HCT116 (cell line): ENCODE data around the gene COL5A2. TPM values are rescaled to one million over a fixed set of nuclear protein-coding genes. Genes with fewer than 3 reads are reported as not detected.
A peak's percentile ranks its signal among the peaks of the same experiment; 100 is the strongest.

Experiments used
- ATAC-seq: fragments of 200-7000 bp; cut with Tn5 transposase; 2 replicates; pipeline ENCODE4 v1.9.1; 2020; ENCODE audit warnings: mild to moderate bottlenecking, moderate library complexity
- BruUV-seq: library from RNA; stranded (reverse); fragments of 400-500 nt; replicated peaks from 2 replicates; lab custom pipeline; 2021; lab: Mats Ljungman, UMichigan
- CTCF ChIA-PET: fragments of 300-600 bp; sonication (Branson Sonifier 250); formaldehyde crosslinking; loops from one replicate; lab custom pipeline; 2021; ENCODE audit warnings: antibody characterized with exemption; lab: Charles Lee
- POLR2A ChIA-PET: fragments of 300-600, 350-600 bp; sonication (Branson Sonifier 250); formaldehyde crosslinking; loops from one replicate; lab custom pipeline; 2021; ENCODE audit warnings: antibody characterized with exemption; lab: Charles Lee
- RAD21 ChIA-PET, 2 experiments: fragments of 300-600 bp; sonication (Branson Sonifier 250); formaldehyde crosslinking; loops; one replicate each; lab custom pipeline; 2023; ENCODE audit warnings: low total read pairs in 2 of 2; ENCODE audit not compliant: uncharacterized antibody in 2 of 2, unreplicated experiment in 2 of 2, low non-redundant PET in 1 of 2; lab: Charles Lee
- DNase-seq: peaks from one replicate; pipeline ENCODE4 v3.0.0-alpha.2; 2010; ENCODE audit warnings: low read depth, low spot score
- H2AFZ ChIP-seq: fragments of 200-600 bp; shearing (Covaris generic), sonication (generic); 2 replicates; pipeline ENCODE4 v1.6.1; 2017; ENCODE audit warnings: low read depth, mixed run types, mixed read lengths, antibody characterized with exemption, low read length; ENCODE audit not compliant: poor library complexity, severe bottlenecking
- H3K27ac ChIP-seq: 2 replicates; pipeline ENCODE4 v1.5.1; 2012; ENCODE audit warnings: low read depth, low read length
- H3K27me3 ChIP-seq: fragments of 200-600 bp; sonication (generic); 2 replicates; pipeline ENCODE4 v1.6.1; 2016; ENCODE audit warnings: mixed run types, low read length, mixed read lengths; ENCODE audit not compliant: insufficient read depth
- H3K36me3 ChIP-seq, 2 experiments: fragments of 200-500 bp in 1 of 2; fragments of 200-600 bp in 1 of 2; sonication (Bioruptor generic) in 1 of 2; sonication (generic) in 1 of 2; 2 replicates each; pipeline versions ENCODE4 v1.5.1 to v1.6.1; 2014 to 2016; ENCODE audit warnings: low read length in 2 of 2, inconsistent platforms in 1 of 2, mixed read lengths in 1 of 2, mixed run types in 1 of 2; ENCODE audit not compliant: insufficient read depth in 2 of 2, control insufficient read depth in 1 of 2
- H3K4me1 ChIP-seq, 2 experiments: fragments of 200-600 bp in 1 of 2; sonication (generic) in 1 of 2; 2 replicates each; pipeline versions ENCODE4 v1.5.1 to v1.6.1; 2012 to 2017; ENCODE audit warnings: low read length in 2 of 2, inconsistent platforms in 1 of 2, mild to moderate bottlenecking in 1 of 2, mixed read lengths in 1 of 2, mixed run types in 1 of 2, moderate library complexity in 1 of 2; ENCODE audit not compliant: insufficient read depth in 2 of 2, control insufficient read depth in 1 of 2
- H3K4me2 ChIP-seq: fragments of 200-600 bp; sonication (generic); 2 replicates; pipeline ENCODE4 v1.6.1; 2017; ENCODE audit warnings: mixed run types, low read length, mixed read lengths
- H3K4me3 ChIP-seq, 2 experiments: fragments of 200-600 bp in 1 of 2; sonication (generic) in 1 of 2; replicated peaks in 1 of 2; 2 replicates each; pipeline ENCODE4 v1.5.1; 2011 to 2016; ENCODE audit warnings: low read length in 2 of 2, control low read depth in 1 of 2, low read depth in 1 of 2, mild to moderate bottlenecking in 1 of 2, mixed read lengths in 1 of 2, mixed run types in 1 of 2
- H3K79me2 ChIP-seq: fragments of 200-600 bp; sonication (generic); 2 replicates; pipeline ENCODE4 v1.6.1; 2017; ENCODE audit warnings: mild to moderate bottlenecking, mixed run types, low read length, moderate library complexity, mixed read lengths; ENCODE audit not compliant: insufficient read depth
- H3K9ac ChIP-seq: fragments of 200-600 bp; sonication (generic); 2 replicates; pipeline ENCODE4 v1.6.1; 2016; ENCODE audit warnings: low read length, mixed read lengths
- H3K9me2 ChIP-seq: fragments of 200-600 bp; sonication (generic), shearing (Covaris generic); 2 replicates; pipeline ENCODE4 v1.6.1; 2017; ENCODE audit warnings: mixed run types, mild to moderate bottlenecking, moderate library complexity; ENCODE audit not compliant: insufficient read depth
- H3K9me3 ChIP-seq, 2 experiments: fragments of 200-500 bp in 1 of 2; fragments of 200-600 bp in 1 of 2; sonication (Bioruptor generic) in 1 of 2; sonication (generic) in 1 of 2; 2 replicates each; pipeline ENCODE4 v1.6.1; 2014 to 2017; ENCODE audit warnings: low read length in 2 of 2, mixed read lengths in 2 of 2, inconsistent platforms in 1 of 2, low read depth in 1 of 2, mild to moderate bottlenecking in 1 of 2, mixed run types in 1 of 2, moderate library complexity in 1 of 2; ENCODE audit not compliant: control insufficient read depth in 1 of 2, insufficient read depth in 1 of 2
- H4K20me1 ChIP-seq: fragments of 200-600 bp; sonication (generic), shearing (Covaris generic); 2 replicates; pipeline ENCODE4 v1.6.1; 2017; ENCODE audit warnings: mixed run types, mild to moderate bottlenecking, moderate library complexity; ENCODE audit not compliant: insufficient read depth
- EZH2 ChIP-seq: fragments of 200-600 bp; sonication (generic); IDR thresholded peaks from 2 replicates; pipeline ENCODE4 v1.6.1; 2017; ENCODE audit warnings: antibody characterized with exemption, mixed run types
- FOSL1 ChIP-seq: IDR thresholded peaks from 2 replicates; pipeline ENCODE4 v1.6.1; 2012; ENCODE audit warnings: low read depth
- JUND ChIP-seq: IDR thresholded peaks from 2 replicates; pipeline ENCODE4 v1.6.1; 2012
- REST ChIP-seq: IDR thresholded peaks from 2 replicates; pipeline ENCODE4 v1.6.1; 2012; ENCODE audit warnings: low read depth
- SIN3A ChIP-seq: IDR thresholded peaks from 2 replicates; pipeline ENCODE4 v1.6.1; 2012; ENCODE audit warnings: low read depth
- SP1 ChIP-seq: IDR thresholded peaks from 2 replicates; pipeline ENCODE4 v1.6.1; 2012; ENCODE audit warnings: low read depth
- TCF7L2 ChIP-seq: IDR thresholded peaks from 2 replicates; pipeline ENCODE4 v1.7.0; 2011; ENCODE audit warnings: borderline replicate concordance, inconsistent platforms; ENCODE audit not compliant: insufficient read depth, insufficient read length; ENCODE audit errors: extremely low read depth
- ZFX ChIP-seq: fragments of 450-650 bp; IDR thresholded peaks from 2 replicates; pipeline ENCODE4 v1.6.1; 2017
- ZNF274 ChIP-seq: fragments of 200-500 bp; sonication (Bioruptor generic); IDR thresholded peaks from 2 replicates; pipeline ENCODE4 v1.6.1; 2014; ENCODE audit warnings: mild to moderate bottlenecking, low read depth, low read length, inconsistent platforms
- intact Hi-C: fragments of 100-400 bp; cut with micrococcal nuclease; formaldehyde crosslinking; loops from 2 replicates; pipeline ENCODE4 v1.10.0; 2022
- total RNA-seq: library from RNA; stranded (reverse); gene quantifications from one replicate; pipeline ENCODE4 v1.2.1, GENCODE V29; 2021; ENCODE audit not compliant: unreplicated experiment

The COL5A2 gene
- total RNA-seq, 1 experiment from 2014 or later: 2.3 TPM

- intact Hi-C loops: no loop called here
- no TSS peak for BruUV-seq
- H2AFZ ChIP-seq: peak overlapping the region; percentile 37
These were observed 43.0 kb upstream of the COL5A2 start for GRCh38 chr2:189222468-189223105.

GRCh38 chr2:189221811-189222467, 42.4 kb upstream of the COL5A2 start:
- no peak for ATAC-seq
- no peak overlapping the region for H3K27ac ChIP-seq
- intact Hi-C loops: no loop called here

More at GRCh38 chr2:189222468-189223105, 43.0 kb upstream of the COL5A2 start:
- TF ChIP-seq SIN3A: no peak
- H3K36me3 ChIP-seq: no peaks in the 10 kb centered on the region
- peak overlapping the region; percentile 34 for H3K4me2 ChIP-seq
- H3K9me2 ChIP-seq: no peaks in the 10 kb centered on the region
- DNase-seq: no peak
- POLR2A ChIA-PET: no interaction called here
- no peaks in the 10 kb centered on the region for H4K20me1 ChIP-seq
- H3K4me3 ChIP-seq: no peak overlapping the region
- H3K9ac ChIP-seq: no peak overlapping the region
- ATAC-seq: no peak; the same call in 1 of the 2 replicates
- no peaks in the 10 kb centered on the region for H3K79me2 ChIP-seq
- no peak overlapping the region for H3K27ac ChIP-seq
- CTCF ChIA-PET: interaction anchor here (1.2 kb wide), 1 partner anchor 45 kb away, joined by 3 read pairs; no protein-coding TSS in a partner anchor
- no peaks in the 10 kb centered on the region for H3K9me3 ChIP-seq
- RAD21 ChIA-PET: no interaction called here
- H3K27me3 ChIP-seq: no peaks in the 10 kb centered on the region
- H3K4me1 ChIP-seq: peaks cover 0 to 13% of the 10 kb centered on the region in 2 experiments; a peak in 3 of 4 replicates

More at GRCh38 chr2:189221811-189222467, 42.4 kb upstream of the COL5A2 start:
- Histone ChIP-seq H4K20me1 (no peaks in the 10 kb centered on the region), H3K79me2 (no peaks in the 10 kb centered on the region), H3K9me3 (no peaks in the 10 kb centered on the region), H3K27me3 (no peaks in the 10 kb centered on the region), H3K9ac (no peak overlapping the region), H3K4me2 (peak overlapping the region; percentile 34), H3K9me2 (no peaks in the 10 kb centered on the region), H2AFZ (peak overlapping the region; percentile 37), H3K4me3 (no peak overlapping the region), H3K4me1 (peaks cover 0 to 13% of the 10 kb centered on the region in 2 experiments; a peak in 3 of 4 replicates), H3K36me3 (no peaks in the 10 kb centered on the region)
- ChIA-PET RAD21 (no interaction called here), CTCF (no interaction called here), POLR2A (no interaction called here)
- DNase-seq: no peak
- BruUV-seq: no TSS peak
- TF ChIP-seq SP1 (no peak), EZH2 (no peak), TCF7L2 (no peak), SIN3A (no peak), ZNF274 (no peak), ZFX (no peak), JUND (no peak), FOSL1 (peak; percentile 31; the same call in 1 of the 2 replicates), REST (no peak)
